ENCODE results near the gene CLEC20A.

- TF ChIP-seq CTCF (IDR thresholded peaks at IDR 0.05; ENCODE audit: low read length) (no peak), EZH2phosphoT487 (IDR thresholded peaks at IDR 0.05; ENCODE audit: low read length) (no peak)
Observed at GRCh38 chr1:178492341-178492740, 4.4 kb downstream of the CLEC20A start.

Data from MM.1S (cell line).